GM19467 (cell line): ENCODE measurements around the gene ERICH6B.
"Not testable (repeated sequence)": the region's sequence is repeated elsewhere in the genome, so short reads cannot be mapped to it uniquely, and the experiment has no call there.

Experiments used
- ATAC-seq: cut with Tn5 transposase; IDR thresholded peaks from one replicate; pipeline ENCODE4 v1.9.1; 2021; ENCODE audit warnings: mild to moderate bottlenecking, moderate library complexity; ENCODE audit not compliant: unreplicated experiment

Gene ERICH6B

GRCh38 chr13:45615501-45616101 lies at the start of gene ERICH6B:
TSS of gene ERICH6B (minus strand) at chr13:45615739. CDS start at chr13:45597005, 18,734 bp downstream.
- no peak for ATAC-seq

DNA sequence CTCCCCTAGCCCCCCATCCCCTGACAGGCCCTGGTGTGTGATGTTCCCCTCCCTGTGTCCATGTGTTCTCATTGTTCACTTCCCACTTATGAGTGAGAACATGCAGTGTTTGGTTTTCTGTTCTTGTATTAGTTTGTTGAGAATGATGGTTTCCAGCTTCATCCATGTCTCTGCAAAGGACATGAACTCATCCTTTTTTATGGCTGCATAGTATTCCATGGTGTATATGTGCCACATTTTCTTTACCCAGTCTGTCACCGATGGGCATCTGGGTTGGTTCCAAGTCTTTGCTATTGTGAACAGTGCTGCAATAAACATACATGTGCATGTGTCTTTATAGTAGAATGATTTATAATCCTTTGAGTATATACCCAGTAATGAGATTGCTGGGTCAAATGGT lies 47.4 kb upstream of the ERICH6B start:
- not testable (repeated sequence) for ATAC-seq

DNA sequence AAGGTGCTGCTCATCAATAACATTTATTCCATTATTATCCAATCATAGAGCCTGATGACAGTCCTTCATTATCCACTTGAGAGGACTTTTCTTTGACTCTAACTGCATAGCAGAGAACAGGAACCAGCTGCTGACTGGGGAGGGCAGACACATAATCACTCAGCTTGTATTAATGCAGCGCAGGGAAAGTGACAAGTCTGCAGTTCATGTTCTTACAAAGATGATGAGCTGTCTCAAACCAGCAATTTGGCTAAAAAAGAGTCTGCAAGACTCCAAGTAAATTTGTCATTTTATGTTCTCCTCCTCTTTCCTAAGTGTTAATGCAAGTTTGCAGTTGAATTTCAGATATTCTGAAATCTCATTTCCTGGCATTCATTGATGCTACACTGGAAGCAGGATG lies 46.6 kb upstream of the ERICH6B start:
- ATAC-seq = no peak

DNA sequence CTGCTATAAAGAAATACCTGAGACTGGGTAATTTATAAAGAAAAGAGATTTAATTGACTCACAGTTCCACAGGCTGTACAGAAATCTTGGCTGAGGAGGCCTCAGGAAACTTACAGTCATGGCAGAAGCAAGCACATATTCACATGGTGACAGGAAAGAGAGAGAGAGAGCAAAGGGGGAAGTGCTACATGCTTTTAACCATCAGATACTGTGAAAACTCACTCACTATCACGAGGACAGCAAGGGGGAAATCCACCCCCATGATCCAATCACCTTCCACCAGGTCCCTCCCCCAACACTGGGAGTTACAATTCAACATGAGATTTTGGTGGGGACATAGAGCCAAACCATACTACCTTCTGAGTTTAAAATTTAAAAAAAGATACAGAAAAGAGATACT lies 44.9 kb upstream of the ERICH6B start:
- not testable (repeated sequence) for ATAC-seq

GRCh38 chr13:45659536-45659935 lies 44.0 kb upstream of the ERICH6B start:
- no peak for ATAC-seq

- no peak for ATAC-seq
Observed at GRCh38 chr13:45658586-45659235, 43.2 kb upstream of the ERICH6B start.

DNA sequence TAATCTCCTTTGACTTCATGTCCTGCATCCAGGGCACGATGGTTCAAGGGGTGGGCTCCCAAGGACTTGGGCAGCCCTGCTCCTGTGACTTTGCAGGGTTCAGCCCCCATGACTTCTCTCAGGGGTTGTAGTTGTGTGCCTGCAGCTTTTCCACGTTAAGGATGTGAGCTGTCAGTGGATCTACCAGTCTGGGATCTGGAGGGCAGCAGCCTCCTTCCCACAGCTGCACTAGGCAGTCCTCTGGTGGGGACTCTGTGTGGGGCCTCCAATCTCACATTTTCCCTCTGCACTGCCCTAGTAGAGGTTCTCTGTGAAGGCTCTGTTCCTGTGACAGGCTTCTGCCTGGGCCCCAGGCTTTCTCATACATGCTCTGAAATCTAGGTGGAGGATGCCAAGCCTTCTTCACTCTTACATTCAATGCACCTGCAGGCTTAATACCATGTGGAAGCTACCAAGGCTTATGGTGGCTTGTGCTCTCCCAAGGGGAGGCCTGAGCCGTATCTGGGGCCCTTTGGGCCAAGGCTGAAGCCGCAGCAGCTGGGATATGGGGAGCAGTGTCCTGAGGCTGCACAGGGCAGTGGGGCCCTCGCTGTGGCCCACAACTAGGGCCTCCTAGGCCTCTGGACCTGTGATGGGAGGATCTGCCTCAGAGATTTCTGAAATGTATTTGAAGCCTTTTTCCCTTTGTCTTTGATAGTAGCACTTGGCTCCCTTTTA lies 39.3 kb upstream of the ERICH6B start:
- ATAC-seq = no peak

DNA sequence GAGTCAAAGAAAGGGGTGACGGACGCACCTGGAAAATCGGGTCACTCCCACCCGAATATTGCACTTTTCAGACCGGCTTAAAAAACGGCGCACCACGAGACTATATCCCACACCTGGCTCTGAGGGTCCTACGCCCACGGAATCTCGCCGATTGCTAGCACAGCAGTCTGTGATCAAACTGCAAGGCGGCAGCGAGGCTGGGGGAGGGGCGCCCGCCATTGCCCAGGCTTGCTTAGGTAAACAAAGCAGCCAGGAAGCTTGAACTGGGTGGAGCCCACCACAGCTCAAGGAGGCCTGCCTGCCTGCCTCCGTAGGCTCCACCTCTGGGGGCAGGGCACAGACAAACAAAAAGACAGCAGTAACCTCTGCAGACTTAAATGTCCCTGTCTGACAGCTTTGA lies 29.7 kb upstream of the ERICH6B start:
- not testable (repeated sequence) for ATAC-seq

DNA sequence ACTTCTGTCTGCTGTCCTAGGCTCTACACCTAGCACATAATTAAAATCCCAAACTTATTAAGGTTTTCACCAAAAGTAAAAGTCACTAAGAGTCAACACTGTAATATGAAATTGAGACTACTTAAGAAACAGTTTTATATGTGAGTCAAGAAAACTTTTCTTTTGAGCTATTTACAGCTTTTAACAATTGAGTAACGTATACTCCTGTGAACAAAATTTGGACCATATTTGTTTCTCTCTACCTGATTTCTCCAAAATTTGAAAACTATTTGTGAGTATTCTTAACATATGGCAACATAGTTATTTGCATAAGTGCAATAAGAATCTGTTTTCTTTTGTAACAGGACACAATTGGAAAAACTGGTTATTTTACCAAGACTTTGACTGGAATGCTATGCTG lies 26.6 kb upstream of the ERICH6B start:
- ATAC-seq = not testable (repeated sequence)

- ATAC-seq = not testable (repeated sequence)
Observed at GRCh38 chr13:45635291-45635690, 19.8 kb upstream of the ERICH6B start.

DNA sequence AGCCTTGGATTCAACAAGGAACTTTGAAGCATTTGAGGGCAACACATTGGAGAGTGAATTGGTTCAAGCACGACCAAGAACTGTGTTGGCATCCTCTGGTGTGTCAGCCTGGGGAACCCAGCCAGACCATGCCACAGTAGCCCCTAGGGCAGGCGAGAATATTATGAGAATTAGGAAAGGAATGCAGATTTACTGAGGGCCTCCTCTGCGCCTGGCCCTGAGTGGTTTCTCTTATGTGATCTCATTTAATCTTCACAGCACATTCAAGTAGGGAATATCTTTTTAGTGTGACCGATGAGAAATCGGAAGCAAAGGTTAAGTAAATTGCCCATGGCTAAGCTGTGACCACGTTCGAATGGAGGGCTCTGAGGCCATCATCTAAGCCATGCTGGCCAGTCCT lies 15.3 kb upstream of the ERICH6B start:
- no peak for ATAC-seq

GRCh38 chr13:45629940-45630339 lies 14.4 kb upstream of the ERICH6B start:
- ATAC-seq = no peak

GRCh38 chr13:45628094-45628493 lies 12.6 kb upstream of the ERICH6B start:
- ATAC-seq = no peak

GRCh38 chr13:45627656-45628055 lies 12.1 kb upstream of the ERICH6B start:
- ATAC-seq = no peak

DNA sequence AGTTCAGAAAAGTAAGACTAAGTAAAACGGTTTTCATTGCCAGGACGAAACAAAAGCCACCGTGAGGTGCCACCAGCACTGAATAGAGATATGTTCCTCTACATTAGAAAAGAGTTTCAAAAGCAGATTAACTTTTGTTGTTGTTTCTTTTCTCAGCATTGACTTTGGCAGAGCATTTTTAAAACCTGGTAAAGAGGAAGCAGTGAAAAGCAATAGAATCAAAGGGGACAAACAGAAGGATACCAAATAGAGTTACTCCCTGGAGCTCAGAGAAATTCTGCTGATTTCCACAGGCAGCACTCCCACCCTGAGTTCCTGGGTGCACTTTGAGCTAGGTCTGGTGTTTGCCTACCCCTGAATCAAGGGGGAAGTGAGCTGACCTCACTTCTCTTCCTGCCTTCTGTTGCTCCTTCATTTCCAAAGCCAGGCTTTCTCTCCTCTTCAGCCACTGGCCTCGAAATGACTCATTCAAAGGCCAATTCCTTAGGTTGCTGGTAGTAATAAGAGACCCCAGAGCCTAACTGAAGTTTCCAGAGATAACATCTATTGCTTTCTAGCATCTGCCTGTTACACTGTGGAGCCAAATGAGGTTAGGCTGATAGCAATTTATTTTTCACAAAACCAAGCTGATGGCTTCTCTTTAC lies 11.3 kb upstream of the ERICH6B start:
- ATAC-seq = no peak

DNA sequence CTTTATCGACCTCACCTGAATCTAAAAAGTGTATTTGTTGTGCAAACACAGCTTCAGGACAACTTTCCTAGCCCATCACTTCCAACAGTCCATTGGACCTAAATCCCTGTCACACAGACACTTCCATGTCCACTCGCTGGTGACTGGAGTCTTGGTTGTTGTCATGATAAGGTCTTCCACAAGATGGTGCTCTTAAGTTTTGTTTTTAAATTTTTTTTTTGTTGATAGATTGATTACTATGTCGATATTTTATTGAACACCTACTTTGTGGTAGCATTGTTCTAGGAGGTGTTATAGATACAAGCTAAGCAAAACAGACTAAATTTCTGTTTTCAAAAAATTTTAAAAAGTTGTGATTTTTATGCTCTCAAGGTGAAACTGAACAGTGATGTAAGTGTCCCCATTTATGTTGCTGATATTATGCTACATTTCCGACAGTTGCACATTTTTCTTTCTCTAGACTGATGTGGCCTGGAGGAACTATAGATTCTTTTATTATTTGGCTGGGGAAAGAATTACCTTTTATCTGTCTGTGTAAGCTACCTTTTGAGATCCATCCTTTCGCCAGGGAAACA lies 8.1 kb upstream of the ERICH6B start:
- ATAC-seq = no peak

- no peak for ATAC-seq
Observed at GRCh38 chr13:45621950-45622349, 6.4 kb upstream of the ERICH6B start.

- no peak for ATAC-seq
Observed at GRCh38 chr13:45607931-45608330, 7.6 kb downstream of the ERICH6B start.

DNA sequence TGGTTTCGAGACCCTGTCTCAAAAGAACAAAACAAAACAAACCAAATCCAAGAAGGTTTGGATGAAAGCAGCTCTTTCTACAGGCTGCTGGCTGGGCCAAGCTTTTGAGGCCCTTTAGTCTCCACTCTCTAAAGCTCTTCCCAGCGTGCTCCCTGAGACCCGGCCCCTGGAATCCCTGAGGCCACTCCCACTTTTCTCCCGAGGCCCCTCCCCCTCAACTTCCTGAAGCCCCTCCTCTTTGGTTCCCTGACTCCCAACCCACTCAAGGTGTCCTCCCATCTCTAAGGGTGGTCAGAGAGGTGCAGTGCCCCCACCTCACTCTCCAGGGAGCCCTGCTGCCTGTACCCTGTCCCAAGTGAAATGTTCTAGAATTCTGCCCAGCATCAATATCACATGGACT lies 10.6 kb downstream of the ERICH6B start:
- ATAC-seq = no peak

DNA sequence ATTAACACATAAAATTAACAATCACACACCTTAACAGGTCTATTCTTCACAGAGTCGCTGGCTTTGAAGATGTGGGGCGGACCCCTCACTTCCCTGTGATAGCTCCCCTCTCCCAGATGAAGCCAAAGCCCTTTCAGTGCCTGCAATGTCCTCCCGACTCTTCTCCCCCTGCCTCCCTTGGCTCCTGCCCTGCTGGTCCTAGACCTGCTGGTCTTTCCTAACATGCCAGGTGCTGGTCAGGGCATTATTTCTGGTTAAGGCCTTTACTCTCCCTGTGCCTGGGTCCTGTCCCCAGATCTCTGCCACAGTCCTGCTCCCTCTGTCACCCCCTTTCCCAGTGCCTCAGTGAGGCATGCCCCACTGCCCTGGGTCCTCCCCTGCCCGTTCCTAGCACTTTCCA lies 12.2 kb downstream of the ERICH6B start:
- ATAC-seq = no peak
